Glomerular endothelial cell (primary cell): ENCODE data around the gene DKK3. TPM values are rescaled to one million over a fixed set of nuclear protein-coding genes. Genes with fewer than 3 reads are reported as not detected.
A peak's percentile ranks its signal among the peaks of the same experiment; 100 is the strongest.

Experiments
- DNase-seq: peaks from one replicate; pipeline ENCODE4 v3.0.0-alpha.2; 2011; ENCODE audit warnings: low read depth, low spot score; ENCODE audit errors: extremely low read depth
- total RNA-seq: library from RNA; depleted of rRNA; stranded (reverse); fragments of >200 nt; gene quantifications from 2 replicates; pipeline ENCODE4 v1.2.3, GENCODE V29; 2015

The DKK3 gene
- total RNA-seq, 1 donor from 2014 or later: 1,099 TPM

- no peak for DNase-seq
Observed at GRCh38 chr11:11948242-11948947, 60.0 kb downstream of the DKK3 start.

GRCh38 chr11:11947825-11948224 is 60.6 kb downstream of the DKK3 start:
- DNase-seq: no peak

- DNase-seq: no peak
Observed at GRCh38 chr11:11946878-11947277, 61.5 kb downstream of the DKK3 start.

DNA sequence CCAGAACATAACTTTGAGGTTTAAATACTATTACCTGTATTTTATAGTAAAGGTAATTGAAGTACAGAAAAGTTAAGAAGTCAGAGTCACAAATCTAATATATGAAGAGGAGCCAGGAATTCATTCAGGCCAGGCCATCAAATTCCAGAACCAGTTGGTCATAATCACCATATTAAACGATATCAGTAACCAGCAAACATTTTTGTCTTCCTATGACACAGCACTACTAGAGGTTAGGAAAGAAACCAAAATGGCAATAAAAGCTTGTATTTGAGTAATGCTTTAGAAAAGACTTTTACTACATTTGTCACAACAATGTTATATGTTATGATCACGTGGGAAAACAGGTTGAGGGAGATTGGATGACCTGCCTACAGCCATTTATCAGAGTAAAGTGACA is 62.2 kb downstream of the DKK3 start:
- DNase-seq: no peak

- DNase-seq: no peak
Observed at GRCh38 chr11:11944444-11944843, 64.0 kb downstream of the DKK3 start.

DNA sequence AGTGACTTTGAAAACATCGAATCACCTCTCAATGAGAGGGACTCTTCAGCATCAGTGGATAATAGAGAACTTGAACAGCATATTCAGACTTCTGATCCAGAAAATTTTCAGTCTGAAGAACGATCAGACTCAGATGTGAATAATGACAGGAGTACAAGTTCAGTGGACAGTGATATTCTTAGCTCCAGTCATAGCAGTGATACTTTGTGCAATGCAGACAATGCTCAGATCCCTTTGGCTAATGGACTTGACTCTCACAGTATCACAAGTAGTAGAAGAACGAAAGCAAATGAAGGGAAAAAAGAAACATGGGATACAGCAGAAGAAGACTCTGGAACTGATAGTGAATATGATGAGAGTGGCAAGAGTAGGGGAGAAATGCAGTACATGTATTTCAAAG is 65.8 kb downstream of the DKK3 start:
- DNase-seq: no peak

DNA sequence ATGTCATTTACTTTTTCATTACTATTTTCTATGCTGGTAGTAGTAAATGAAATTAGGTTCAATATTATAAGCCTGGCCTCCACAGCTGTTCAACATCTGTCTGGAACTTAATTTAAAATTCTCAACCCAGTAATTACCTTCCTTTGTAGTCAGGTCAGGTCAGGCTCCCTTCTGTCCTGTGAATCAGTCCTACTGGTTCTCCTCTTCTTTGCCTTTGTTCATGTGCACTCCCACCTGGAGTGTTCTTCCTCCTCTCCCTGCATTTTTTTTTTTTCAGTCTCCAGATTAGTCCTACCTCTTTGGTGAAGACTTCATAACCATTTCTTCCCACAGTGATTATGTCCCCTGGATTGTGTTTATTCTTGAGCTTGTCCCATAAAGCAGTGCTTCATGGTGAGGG is 67.9 kb downstream of the DKK3 start:
- DNase-seq: no peak

DNA sequence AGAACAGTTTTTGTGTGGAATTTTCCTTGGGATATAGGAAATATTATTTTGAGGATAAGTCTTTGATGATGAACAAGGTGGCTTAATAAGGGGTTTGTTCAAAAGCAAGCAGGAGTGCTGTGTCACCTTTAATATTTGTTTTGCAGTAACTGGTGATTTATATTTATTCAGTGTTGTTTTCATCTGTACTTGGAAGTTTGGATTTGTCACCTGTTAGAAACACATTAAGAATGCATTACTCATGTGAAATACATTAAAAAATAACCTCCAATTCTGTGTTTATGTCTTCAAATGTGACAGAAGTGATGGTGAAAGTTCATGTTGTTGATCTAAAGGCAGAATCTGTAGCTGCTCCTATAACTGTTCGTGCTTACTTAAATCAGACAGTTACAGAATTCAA is 70.5 kb downstream of the DKK3 start:
- no peak for DNase-seq

DNA sequence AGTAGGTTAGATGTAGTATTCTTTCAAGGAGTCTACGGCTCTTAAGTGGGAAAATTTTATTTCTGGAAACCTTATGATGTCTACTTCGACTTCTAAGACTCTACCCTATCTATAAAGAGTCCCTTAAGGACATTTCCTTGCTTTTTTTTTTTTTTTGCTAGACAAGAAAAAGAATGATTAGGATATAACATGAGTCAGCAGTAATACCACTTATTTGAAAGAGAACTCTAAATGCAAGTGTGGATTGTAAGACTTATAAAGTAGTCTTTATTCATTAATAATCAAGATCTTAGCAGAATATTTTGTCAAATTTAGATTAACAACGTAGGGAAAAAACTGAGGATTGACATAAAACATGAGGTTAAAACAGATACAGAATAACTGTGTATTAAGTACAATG is 71.0 kb downstream of the DKK3 start:
- DNase-seq: no peak

GRCh38 chr11:11935536-11935935 is 72.9 kb downstream of the DKK3 start:
- no peak for DNase-seq

GRCh38 chr11:11931461-11932055 is 76.9 kb downstream of the DKK3 start:
- peak; percentile 55 for DNase-seq

GRCh38 chr11:11929920-11930319 is 78.5 kb downstream of the DKK3 start:
- DNase-seq: no peak

- no peak for DNase-seq
Observed at GRCh38 chr11:11923828-11924227, 84.6 kb downstream of the DKK3 start.

DNA sequence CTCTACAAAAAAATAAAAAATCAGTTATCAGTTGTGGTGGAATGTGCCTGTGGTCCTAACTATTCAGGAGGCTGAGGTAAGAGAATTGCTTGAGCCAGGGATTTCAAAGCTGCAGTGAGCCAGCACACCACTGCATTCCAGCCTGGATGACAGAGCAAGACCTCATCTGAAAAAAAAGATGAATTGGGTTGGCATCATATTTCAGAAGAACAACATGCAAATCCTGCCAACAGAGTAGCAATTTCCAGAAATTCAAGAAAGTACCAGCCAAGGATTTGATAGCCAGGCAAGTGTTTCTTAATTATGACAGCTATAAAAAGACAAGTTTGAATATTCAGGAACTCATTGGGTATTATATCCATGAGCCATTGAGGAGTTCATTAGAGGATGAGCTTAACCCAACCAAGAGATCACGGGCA is 91.4 kb downstream of the DKK3 start:
- no peak for DNase-seq

GRCh38 chr11:11915625-11916024 is 92.8 kb downstream of the DKK3 start:
- no peak for DNase-seq

GRCh38 chr11:11913395-11913794 is 95.0 kb downstream of the DKK3 start:
- DNase-seq: no peak

Other genes with a start within 250 kb of the DKK3 start
- 38.9 and 54.6 TPM in 2 replicates for gene USP47, start 166.7 kb downstream of the DKK3 start, total RNA-seq
- 168 and 252 TPM in 2 replicates for gene MICAL2, start 102.0 kb upstream of the DKK3 start, total RNA-seq